HFFc6 (cell line): Measurements from ENCODE around the gene MOGAT3. TPM values are rescaled to one million over a fixed set of nuclear protein-coding genes. Genes with fewer than 3 reads are reported as not detected.
A peak's percentile ranks its signal among the peaks of the same experiment; 100 is the strongest.

Experiments
- DNase-seq: peaks from one replicate; pipeline ENCODE4 v3.0.0-alpha.2; 2018
- H3K27ac Mint-ChIP-seq: 2 replicates; pipeline ENCODE4 v1.8.0; 2020; ENCODE audit warnings: mild to moderate bottlenecking, mixed read lengths
- H3K27me3 Mint-ChIP-seq: 2 replicates; pipeline ENCODE4 v1.8.0; 2021; ENCODE audit warnings: mild to moderate bottlenecking, moderate library complexity, mixed read lengths; ENCODE audit not compliant: insufficient read depth
- H3K36me3 Mint-ChIP-seq: 2 replicates; pipeline ENCODE4 v1.8.0; 2021; ENCODE audit warnings: low read depth, mixed read lengths
- H3K4me1 Mint-ChIP-seq: 2 replicates; pipeline ENCODE4 v1.8.0; 2020; ENCODE audit warnings: low read depth, mixed read lengths
- H3K4me3 Mint-ChIP-seq: 2 replicates; pipeline ENCODE4 v1.8.0; 2020; ENCODE audit warnings: mild to moderate bottlenecking, moderate library complexity, mixed read lengths
- H3K9me3 Mint-ChIP-seq: 2 replicates; pipeline ENCODE4 v1.8.0; 2020; ENCODE audit warnings: mild to moderate bottlenecking, mixed read lengths
- CTCF ChIP-seq: fragments of 200-600 bp; sonication (generic); IDR thresholded peaks from 2 replicates; pipeline ENCODE4 v1.5.0; 2021; ENCODE audit warnings: antibody characterized with exemption, mild to moderate bottlenecking
- total RNA-seq, 6 experiments: library from RNA; stranded (reverse); fragmentation: NEBNext Ultra II Directional; extraction: Animal tissue kit (Norgen Biotek cat#: 25700); gene quantifications; 2 replicates in 1 of 6; 3 replicates in 5 of 6; pipeline ENCODE4 v1.2.3, GENCODE V29; 2021

The MOGAT3 gene
- total RNA-seq, 6 experiments from 2014 or later, result not detected

- no peak for TF ChIP-seq CTCF
- Mint-ChIP-seq H3K9me3 (no peaks in the 10 kb centered on the region), H3K27ac (no peak overlapping the region)
These were observed 34.7 kb upstream of the MOGAT3 start for GRCh38 chr7:101235522-101235921.

GRCh38 chr7:101235050-101235449 is 34.2 kb upstream of the MOGAT3 start:
- Mint-ChIP-seq H3K9me3 (no peaks in the 10 kb centered on the region), H3K36me3 (no peaks in the 10 kb centered on the region), H3K27me3 (no peaks in the 10 kb centered on the region; the same call in none of the 2 replicates), H3K4me3 (no peak overlapping the region), H3K27ac (no peak overlapping the region), H3K4me1 (peaks cover 14% of the 10 kb centered on the region)
- no peak for DNase-seq
- TF ChIP-seq CTCF, result peak; percentile 68

More at GRCh38 chr7:101235522-101235921, 34.7 kb upstream of the MOGAT3 start:
- Mint-ChIP-seq H3K4me1 (peaks cover 14% of the 10 kb centered on the region), H3K36me3 (no peaks in the 10 kb centered on the region), H3K4me3 (no peak overlapping the region), H3K27me3 (no peaks in the 10 kb centered on the region; the same call in none of the 2 replicates)
- no peak for DNase-seq

- no peaks in the 10 kb centered on the region for H3K9me3 Mint-ChIP-seq
- no peak for DNase-seq
- H3K36me3 Mint-ChIP-seq, result no peaks in the 10 kb centered on the region
- H3K4me3 Mint-ChIP-seq, result no peak overlapping the region
- H3K27me3 Mint-ChIP-seq, result no peaks in the 10 kb centered on the region; the same call in none of the 2 replicates
- H3K27ac Mint-ChIP-seq, result no peak overlapping the region
- H3K4me1 Mint-ChIP-seq, result peaks cover 14% of the 10 kb centered on the region
- TF ChIP-seq CTCF, result no peak
These were observed 33.8 kb upstream of the MOGAT3 start for GRCh38 chr7:101234636-101235035.

- Mint-ChIP-seq H3K9me3 (no peaks in the 10 kb centered on the region), H3K4me3 (no peak overlapping the region), H3K4me1 (peaks cover 14% of the 10 kb centered on the region), H3K27ac (no peak overlapping the region), H3K36me3 (no peaks in the 10 kb centered on the region), H3K27me3 (no peaks in the 10 kb centered on the region; the same call in none of the 2 replicates)
- no peak for DNase-seq
- no peak for TF ChIP-seq CTCF
These were observed 33.2 kb upstream of the MOGAT3 start for GRCh38 chr7:101233907-101234547.

- H3K4me1 Mint-ChIP-seq, result peaks cover 8% of the 10 kb centered on the region
- H3K27me3 Mint-ChIP-seq, result no peaks in the 10 kb centered on the region; the same call in none of the 2 replicates
- H3K36me3 Mint-ChIP-seq, result no peaks in the 10 kb centered on the region
- H3K27ac Mint-ChIP-seq, result peak overlapping the region; percentile 65
- no peak for DNase-seq
- no peak for TF ChIP-seq CTCF
- H3K4me3 Mint-ChIP-seq, result peak overlapping the region; percentile 32; the same call in 1 of the 2 replicates
- no peaks in the 10 kb centered on the region for H3K9me3 Mint-ChIP-seq
These were observed 31.5 kb upstream of the MOGAT3 start for GRCh38 chr7:101232141-101232850.
